ENCODE data around the gene SIK1.
A peak's percentile ranks its signal among the peaks of the same experiment; 100 is the strongest.
"Not testable (repeated sequence)": the region's sequence is repeated elsewhere in the genome, so short reads cannot be mapped to it uniquely, and the experiment has no call there.

Gene SIK1

GRCh38 chr21:43383351-43383750 lies 43.6 kb downstream of the SIK1 start:
- DNase-seq, result not testable (repeated sequence)

DNA sequence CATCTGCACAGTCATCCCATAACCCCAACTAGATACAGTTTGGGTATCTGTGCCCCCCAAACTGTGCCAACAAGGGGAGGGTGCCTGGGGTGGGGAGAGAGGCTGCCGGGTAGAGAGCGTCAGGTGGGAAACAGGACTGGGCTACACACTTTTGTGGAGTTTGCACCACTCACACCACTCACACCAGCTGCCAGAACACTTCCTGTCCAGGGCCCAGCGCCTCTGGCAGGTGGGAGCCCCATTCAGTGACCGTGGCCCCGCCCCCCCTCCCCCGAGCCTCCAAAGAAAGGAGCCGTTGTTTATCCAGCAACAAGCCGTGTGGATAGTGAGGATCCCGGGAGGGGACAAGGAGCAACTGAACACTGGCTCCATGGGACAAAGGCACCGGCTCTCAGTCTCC lies 44.0 kb downstream of the SIK1 start:
- DNase-seq, result not testable (repeated sequence)

DNA sequence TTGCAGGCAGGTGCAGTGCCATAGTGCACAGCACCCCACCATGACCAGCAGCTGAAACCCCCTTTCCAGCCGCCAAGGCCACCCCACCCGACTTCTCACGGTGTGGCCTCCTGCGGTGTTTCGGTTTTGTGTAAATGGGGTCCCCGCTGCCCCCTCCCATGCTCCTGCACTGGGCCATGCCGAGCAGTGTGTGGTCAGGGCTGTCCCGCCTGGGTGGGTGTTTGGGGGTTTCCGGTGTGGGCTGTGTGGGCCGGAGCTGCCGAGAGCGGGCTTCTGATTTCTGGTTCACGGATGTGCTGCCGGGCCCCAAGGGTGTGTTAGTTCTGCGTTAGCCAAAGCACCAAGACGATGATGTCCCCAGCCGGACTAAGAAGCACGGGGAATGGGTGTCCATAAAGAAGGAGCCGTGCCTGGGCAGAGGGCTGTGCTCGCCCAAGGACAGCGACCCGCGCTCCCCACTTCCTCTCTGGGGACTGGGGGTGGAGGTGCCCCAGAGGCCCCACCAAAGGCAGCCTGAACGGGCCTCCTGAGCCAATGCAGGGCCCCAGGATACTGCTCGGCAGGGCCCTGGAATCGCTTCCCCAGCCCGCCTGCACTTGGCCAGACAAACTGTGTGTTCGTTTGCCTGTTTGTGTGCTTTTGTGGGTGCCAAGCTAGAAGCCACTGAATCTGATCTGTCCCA lies 45.9 kb downstream of the SIK1 start:
- DNase-seq, result not testable (repeated sequence)

- not testable (repeated sequence) for DNase-seq
These were observed 46.6 kb downstream of the SIK1 start for GRCh38 chr21:43380337-43380736.

GRCh38 chr21:43379626-43380122 lies 47.3 kb downstream of the SIK1 start:
- not testable (repeated sequence) for DNase-seq

- no peak for DNase-seq
These were observed 50.5 kb downstream of the SIK1 start for GRCh38 chr21:43376478-43376882.

- DNase-seq, result no peak
These were observed 51.0 kb downstream of the SIK1 start for GRCh38 chr21:43375837-43376477.

DNA sequence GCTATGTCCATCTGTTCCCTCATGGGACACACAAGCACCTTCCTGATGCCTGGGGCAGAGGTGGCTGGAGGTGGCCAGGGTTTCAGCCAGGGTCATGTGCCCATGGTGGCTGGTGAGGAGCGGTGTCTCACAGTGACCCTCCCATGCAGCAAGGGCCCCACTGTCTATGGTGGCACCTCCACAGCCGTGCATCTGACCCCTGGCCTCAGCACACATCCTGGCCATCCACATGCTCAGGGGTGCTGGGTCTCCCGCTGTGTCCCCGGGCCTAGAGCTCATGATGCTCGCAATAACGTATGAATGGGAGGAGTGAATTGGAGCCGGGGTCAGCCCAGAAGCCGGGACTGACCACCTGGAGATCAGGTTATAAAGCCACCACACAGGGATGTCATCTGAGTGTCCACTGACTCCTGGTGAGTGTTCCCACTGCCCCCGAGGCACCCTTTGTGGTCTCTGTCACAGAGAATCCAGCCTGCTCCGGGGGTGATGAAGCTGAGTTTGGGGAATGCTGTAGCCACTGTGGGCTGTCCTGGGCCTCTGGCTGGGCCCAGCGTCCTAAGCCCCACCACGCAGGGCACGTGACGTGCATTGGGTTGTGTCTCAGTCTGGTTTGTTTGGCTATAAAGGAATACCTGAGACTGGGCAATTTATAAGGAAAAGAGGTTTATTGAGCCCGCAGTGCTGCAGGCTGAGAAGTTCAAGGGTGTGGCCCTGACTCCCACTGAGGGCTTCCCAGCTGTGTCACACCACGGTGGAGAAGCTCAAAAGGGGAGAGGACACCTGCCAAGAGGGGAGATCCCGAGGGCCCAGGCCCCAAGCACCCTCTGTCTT lies 51.7 kb downstream of the SIK1 start:
- no peak for DNase-seq

DNA sequence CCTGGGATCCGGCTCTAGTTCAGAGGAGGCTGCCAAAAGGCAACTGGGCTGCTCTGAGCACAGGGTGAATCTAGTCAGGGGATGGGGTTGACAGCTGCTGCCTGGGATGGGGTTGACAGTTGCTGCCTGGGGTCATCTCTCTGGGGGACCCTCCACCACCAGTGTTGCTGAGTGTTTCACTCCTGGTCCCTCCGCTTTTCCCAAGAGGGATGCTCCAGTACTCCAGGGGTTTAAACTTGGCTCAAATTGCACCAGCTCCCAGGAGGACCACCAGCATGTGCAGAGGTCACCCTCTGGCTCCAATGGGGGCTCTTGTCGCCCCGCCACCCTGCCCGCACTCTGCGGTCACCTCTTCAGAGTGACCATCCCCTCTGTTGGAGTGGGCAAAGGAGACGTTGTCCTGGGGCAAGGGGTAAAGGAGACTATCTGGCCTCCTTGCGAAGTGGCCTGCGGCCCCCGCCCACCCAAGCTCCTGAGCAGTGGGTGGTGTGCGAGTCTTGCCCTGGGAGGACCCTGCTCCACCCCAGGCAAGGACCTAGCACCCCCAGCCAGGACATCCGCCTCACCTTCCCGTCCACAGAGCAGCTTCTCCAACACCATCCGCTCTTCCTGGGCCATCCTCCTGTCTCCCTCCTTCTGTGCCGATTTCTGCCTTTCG lies 52.6 kb downstream of the SIK1 start:
- no peak for DNase-seq

GRCh38 chr21:43373362-43374227 lies 53.3 kb downstream of the SIK1 start:
- no peak for DNase-seq

DNA sequence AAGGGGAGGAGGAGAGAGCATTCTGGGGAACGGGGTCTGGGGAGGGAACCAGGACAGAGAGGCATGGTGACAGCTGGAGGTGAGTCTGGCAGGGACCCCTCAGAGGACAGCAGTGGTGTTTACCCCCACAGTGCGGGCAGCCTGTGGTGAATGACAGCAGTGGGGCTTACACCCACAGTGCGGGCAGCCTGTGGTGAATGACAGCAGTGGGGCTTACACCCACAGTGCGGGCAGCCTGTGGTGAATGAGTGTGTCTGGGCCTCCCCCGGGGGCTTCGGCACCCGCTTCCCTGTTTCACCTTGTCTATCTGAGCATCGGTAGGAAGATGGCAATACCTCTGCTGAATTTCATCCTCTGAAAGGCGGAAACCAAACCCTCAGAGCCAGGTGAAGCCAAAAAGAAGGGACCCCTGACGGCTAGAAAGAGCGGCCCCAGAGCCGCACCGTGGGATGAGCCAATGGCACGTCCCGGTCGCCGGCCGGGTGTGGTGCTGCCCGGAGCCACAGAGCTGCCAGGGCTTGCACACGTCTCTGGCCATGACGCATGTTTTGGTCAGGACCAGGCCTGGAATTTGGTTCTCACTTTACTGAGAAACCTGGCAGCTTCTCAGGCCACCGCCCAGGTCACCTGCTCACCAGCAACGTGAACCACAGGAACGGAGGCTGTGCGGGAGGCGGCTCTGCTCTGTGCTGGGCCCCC lies 54.1 kb downstream of the SIK1 start:
- no peak for DNase-seq

GRCh38 chr21:43371786-43372185 lies 55.1 kb downstream of the SIK1 start:
- DNase-seq, result no peak

DNA sequence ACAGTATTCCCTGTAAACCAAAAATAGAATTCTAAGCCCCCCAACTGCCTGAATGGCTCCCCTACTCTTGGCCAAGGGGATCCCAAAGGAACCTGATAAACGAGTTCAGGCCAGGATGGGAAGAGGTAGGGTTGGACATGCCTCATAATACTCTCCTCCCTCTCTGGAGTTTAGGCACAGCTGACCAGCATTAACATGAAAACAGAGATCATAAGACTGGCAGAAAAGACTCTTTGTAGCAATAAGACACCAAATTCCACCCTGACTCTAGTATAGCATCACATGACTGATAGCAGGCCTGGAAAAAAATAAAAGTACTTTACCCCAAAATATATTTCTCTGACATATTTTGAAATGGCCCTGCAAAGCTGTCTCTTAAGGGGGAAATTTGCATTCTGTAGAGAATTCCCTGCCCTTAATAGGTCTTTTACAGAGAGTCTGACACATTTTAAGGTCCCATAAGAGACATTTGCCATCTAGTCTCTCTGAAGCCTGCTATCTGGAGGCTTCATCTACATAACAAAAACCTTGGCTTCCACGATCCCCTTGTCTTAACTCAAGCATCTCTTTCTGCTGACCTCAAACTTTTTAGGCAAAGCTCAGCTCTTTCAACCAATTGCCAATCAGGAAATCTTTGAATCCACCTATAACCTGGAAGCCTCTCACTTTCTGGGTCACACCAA lies 55.9 kb downstream of the SIK1 start:
- DNase-seq, result no peak

DNA sequence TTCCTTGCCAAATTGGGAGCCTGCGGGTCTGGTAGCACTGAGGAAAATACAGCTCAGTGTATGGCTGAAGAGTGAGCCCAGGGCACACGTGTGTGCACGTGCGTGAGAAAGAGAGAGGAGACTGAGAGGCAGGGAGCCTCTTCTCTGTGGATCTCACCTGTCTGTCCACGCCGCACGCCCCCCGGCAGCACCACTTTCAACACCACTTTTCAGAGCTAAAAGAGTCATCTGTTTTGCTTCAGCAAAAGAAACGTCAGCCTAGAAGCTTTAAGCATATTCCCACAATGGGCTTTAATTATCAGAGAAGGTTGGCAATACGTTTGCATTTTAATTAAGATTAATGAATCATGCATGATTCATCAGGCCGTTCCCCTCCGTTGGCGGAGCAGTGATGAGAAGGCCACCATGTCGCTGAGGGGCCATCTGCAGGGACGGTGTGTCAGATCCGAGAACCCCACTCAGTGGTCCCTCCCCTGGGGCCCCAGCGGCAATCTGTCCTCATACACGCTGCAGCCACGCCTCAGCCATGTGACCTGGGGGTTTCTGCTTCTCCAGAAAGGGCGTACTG lies 56.8 kb downstream of the SIK1 start:
- DNase-seq, result peak; percentile 54

DNA sequence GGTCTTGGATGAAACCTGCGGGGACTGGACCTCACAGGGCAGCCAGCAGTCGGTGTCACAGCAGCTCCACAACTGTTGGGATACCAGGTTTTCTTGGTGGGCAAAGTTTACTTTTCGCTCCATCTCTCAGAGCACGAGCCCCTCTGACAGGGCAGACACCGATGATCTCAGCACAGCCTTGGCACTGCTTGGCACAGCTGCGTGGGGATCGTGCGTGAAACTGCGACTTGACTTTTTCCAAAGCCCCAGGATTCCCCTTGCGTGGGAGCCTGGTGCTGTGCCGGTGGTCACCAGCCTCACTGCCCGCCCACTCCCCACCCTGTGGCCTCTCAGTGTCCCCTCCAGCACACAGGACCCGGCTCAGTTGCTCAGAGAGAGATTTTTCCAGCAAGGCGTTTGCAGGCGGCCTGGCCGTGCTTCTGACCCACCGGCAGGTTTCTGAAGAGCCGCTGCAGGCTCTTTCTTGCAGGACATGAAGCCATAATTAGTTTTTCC lies 57.3 kb downstream of the SIK1 start:
- no peak for DNase-seq

DNA sequence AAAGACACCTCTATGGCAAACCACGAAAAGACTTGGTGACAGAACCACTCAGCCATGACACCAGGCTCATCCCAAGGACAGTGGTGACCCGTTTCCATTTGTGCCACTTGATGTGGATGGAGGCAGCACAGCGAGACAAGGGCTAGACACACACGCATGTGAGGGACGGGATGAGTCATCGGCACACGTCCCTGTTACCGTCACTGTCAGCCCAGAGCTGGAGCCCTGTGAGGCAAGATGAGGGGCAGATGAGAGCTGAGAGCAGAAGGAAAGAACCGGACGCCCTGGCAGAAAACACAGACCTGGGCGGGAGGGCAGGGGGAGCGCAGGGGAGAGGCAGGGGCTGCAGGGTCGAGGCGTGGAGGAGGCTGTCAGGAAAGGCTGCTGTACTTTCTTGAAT lies 57.8 kb downstream of the SIK1 start:
- peak; percentile 55 for DNase-seq

DNA sequence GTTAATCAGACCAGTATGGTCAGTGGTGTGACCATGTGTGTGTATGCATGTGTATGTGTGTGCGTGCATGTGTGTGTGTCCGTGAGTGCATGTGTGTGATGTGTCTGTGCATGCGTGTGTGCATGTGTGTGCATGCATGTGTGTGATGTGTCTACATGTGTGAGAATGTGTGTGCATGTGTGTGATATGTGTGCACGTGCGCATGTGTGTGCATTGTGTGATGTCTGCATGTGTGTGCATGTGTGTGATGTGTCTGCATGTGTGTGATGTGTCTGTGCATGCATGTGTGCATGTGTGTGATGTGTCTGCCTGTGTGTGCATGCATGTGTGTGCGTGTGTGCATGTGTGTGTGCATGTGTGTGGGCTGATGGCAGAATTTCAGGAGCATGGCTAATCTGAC lies 58.2 kb downstream of the SIK1 start:
- no peak for DNase-seq

- DNase-seq, result no peak
These were observed 59.1 kb downstream of the SIK1 start for GRCh38 chr21:43367859-43368258.

GRCh38 chr21:43367296-43367695 lies 59.6 kb downstream of the SIK1 start:
- no peak for DNase-seq

- DNase-seq, result no peak
These were observed 60.3 kb downstream of the SIK1 start for GRCh38 chr21:43366656-43367055.
